Measurements from ENCODE around the gene KLHL22.
"Not testable (repeated sequence)": the region's sequence is repeated elsewhere in the genome, so short reads cannot be mapped to it uniquely, and the experiment has no call there.

KLHL22 gene, protein sequence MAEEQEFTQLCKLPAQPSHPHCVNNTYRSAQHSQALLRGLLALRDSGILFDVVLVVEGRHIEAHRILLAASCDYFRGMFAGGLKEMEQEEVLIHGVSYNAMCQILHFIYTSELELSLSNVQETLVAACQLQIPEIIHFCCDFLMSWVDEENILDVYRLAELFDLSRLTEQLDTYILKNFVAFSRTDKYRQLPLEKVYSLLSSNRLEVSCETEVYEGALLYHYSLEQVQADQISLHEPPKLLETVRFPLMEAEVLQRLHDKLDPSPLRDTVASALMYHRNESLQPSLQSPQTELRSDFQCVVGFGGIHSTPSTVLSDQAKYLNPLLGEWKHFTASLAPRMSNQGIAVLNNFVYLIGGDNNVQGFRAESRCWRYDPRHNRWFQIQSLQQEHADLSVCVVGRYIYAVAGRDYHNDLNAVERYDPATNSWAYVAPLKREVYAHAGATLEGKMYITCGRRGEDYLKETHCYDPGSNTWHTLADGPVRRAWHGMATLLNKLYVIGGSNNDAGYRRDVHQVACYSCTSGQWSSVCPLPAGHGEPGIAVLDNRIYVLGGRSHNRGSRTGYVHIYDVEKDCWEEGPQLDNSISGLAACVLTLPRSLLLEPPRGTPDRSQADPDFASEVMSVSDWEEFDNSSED

DNA sequence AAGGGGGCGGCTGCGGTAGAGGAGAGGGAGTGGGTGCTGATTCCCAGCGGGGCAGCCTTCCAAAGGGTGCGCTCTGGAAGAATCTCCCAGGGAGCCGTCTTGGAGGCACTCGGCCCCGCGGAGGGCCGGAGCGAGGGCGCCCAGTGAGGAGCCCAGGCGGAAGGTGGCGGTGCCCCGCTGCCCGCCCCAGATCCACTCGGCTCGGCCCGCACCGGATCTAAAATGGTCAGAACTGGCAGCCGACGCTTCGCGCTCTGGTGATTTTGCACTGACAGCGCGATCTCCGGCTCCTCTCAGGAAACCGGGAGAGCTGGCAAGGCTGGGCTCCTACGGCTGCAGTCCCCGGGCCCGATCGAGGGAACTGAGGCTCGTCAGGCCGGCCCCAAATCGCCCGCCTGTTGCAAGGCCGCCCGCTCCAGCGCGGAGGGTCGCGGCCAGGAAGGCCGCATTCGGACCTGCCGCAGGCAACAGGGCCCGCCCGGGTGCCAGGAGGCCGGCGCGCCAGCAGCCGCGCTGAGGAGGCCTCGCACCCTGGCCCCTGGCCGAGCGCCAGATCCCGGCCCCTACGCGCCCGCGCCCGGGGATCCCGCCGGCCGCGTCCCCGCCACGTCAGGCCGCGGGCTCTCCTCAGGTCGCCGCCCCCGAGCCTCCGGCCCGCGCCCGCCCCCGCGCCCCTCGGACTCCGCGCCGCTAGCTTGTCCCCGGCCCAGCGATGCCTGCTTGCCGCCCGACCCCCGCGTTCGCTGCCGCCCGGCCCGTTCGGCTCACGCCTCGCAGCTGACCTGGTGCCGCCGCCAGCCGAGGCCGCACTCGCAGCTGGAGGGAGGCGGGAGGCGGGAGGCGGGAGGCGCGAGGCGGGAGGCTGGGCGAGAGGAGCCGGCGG is at the start of gene KLHL22:
Gene KLHL22 (minus strand): TSS at position 818 of the 883 bp plus-strand sequence. CDS start 6,584 bp downstream, outside the sequence.
- DNase-seq = no peak

DNA sequence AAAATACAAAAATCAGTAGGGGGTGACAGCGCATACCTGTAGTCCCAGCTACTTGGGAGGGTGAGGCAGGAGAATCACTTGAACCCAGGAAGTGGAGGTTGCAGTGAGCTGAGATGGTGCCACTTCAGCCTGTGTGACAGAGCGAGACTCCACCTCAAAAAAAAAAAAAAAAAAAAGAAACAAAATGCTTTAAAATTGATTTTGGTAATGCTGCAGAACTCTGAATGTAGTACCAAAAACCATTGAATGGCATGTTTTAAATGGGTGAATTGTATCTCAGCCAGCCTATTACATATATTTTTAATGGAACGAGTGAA is 49.7 kb upstream of the KLHL22 start:
- DNase-seq = not testable (repeated sequence)

DNA sequence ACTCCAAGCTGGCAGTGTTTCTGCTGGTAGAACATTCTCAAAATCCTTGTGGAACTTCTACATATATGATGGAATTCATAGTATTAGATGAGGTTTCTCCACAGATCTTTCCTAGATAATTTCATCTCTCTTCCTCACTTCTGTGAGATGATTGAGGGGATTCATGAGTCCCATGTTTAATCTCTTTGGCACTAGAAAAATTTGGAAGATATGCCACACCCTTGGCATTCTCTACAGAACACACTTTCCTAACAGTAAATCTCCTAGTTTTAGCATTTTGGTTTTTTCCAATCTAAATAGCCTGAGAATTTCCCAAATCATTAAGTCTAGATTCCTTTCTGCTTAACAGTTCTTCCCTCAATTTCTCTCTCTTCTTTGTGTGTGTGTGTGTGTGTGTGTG is 47.1 kb upstream of the KLHL22 start:
- no peak for DNase-seq

DNA sequence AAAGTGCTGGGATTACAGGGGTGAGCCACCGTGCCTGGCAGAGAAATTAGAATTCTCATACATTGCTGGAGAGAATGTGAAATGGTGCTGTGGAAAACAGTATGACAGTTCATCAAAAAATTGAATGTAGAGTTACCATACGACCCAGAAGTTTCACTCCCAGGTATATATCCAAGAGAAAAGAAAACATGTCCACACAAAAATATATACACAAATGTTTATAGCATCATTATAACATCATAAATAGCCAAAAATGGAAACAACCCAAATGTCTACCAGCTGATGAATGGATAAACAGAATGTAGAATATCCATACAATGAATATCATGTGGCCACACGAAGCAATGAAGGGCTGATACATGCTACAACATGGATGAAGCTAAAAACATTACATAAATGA is 46.5 kb upstream of the KLHL22 start:
- DNase-seq = no peak

DNA sequence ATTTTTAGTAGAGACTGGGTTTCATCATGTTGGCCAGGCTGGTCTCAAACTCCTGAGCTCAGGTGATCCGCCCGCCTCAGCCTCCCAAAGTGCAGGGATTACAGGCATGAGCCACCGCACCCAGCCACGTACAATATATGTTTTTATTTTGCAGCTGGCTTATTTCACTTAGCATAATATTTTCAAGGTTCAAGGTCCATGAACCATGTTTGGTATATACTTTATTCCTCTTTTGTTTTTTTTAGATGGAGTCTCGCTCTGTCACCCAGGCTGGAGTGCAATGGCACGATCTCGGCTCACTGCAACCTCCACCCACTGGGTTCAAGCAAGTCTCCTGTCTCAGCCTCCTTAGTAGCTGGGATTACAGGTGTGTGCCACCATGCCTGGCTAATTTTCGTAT is 43.3 kb upstream of the KLHL22 start:
- not testable (repeated sequence) for DNase-seq

DNA sequence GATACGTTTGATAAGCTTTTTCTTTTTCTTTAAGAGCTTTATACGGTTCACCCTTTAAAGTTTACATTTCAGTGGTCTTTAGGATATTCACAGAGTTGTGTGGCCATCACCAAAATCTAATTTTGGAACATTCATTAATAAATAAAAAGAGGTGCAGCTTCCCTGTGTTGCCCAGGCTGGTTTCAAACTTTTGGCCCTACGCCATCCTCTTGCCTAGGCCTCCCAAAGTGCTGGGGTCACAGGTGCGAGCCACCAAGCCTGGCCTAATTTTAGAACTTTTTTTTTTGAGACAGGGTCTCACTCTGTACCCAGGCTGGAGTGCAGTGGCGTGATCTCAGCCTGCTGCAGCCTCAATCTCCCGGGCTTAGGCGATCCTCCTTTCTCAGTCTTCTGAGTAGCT is 42.4 kb upstream of the KLHL22 start:
- DNase-seq = no peak

DNA sequence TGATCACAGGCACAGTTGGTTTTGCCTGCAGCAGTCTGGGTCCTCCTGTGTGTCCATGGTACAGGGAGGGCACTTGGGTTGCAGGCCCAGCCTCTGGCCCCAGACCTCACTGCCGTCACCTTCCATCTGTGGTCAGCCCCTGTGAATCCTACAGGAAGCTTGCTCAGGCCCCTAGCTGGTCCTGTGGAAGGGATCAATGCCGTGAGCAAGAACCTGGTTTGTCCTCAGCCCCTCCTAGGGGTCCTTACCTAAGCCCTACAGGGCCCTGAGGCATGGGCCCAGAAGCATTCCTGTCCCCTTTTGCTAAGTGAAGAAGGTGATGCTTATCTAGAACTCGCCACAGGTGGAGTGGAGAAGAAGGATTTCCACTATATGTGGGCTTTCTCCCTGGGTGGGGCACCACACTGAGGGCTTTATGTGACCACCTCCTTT is 41.7 kb upstream of the KLHL22 start:
- no peak for DNase-seq

DNA sequence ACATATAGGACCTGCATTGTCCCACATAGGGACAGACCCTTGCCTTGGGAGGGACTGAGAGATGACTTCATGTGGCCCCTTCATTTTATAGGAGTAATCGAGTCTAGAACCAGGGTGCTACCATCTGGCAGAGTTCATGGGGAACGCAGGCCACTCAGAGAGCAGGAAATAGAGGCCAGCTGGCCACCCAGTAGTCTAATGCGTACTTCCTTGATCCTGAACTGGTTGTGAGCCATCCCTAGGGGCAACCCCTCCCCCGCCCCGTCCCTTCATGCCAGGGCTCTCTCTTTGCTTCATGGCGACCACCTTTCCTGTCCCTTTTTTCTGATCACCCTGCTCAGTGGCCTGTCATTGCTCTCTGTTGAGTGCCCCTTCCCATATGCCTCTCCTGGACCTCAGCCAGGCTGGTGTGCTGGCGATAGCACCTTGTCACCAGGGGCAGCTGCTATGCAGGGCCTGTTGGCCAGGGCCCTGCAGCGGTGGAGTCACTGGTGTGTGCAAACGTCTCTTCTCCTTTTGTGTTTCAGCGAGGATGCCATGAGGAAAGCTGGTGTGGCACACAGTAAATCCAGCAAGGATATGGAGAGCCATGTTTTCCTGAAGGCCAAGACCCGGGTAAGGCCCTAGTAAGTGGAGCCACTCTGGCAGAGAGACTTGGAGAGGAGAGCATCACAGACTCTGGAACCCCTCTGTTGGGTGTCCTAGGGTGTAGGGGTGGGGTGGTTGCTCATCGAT is 41.2 kb upstream of the KLHL22 start:
- DNase-seq = peak; percentile 43

DNA sequence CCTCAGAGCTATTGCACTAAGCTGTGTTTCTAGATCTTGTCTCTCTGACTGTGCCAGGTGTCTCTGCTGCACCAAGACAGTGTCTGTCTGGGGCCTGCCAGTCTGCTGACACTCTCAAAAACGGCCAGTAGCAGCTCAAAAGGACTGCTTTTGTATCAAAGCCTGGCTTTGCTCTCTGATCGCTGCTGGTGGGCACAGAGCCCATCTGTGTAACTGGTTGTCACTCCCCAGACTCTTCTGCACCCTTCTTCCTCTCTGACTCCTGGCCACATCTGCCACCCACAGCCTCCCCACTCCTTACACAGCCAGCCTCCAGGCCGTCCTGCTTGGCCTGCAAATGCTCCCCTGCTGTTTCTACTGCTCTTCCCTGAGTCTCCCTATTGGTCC is 38.3 kb upstream of the KLHL22 start:
- DNase-seq = no peak

DNA sequence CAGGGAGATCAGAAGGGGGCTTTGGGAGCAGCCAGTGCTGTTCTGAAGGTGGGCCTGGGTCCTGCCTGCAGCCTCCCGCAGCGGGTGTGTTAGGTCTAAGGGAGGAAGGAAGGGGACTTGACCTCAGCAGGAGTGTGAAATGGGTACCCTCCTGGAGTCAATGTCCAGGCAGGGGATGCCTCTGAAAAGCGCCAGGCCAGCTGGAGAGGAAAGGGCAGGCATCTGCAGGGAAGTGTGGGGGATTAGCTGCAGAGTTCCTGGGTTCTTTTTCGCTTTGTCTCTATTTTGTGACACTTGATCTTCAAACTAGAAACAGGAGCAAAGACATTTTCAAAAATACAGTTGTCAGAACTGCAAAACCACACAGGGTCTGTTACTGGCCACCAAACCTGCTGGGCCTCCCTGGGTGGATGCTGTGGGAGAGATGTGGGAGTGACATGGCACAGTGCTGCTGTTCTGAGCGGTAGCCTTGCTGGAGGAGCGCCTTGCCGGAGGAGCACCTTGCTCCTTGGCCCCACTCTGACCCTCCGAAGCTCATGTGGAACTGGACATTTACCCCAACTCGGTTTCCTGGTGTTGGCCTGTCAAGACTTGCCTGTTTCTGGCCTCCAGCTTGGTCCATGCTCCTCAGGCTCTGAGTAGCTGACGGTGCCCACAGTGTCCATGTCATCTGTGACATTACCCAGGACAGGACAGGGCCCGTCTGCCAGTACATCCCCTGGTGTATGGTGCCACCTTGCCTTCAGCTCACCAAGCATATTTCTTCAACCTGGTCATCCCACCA is 37.7 kb upstream of the KLHL22 start:
- no peak for DNase-seq

DNA sequence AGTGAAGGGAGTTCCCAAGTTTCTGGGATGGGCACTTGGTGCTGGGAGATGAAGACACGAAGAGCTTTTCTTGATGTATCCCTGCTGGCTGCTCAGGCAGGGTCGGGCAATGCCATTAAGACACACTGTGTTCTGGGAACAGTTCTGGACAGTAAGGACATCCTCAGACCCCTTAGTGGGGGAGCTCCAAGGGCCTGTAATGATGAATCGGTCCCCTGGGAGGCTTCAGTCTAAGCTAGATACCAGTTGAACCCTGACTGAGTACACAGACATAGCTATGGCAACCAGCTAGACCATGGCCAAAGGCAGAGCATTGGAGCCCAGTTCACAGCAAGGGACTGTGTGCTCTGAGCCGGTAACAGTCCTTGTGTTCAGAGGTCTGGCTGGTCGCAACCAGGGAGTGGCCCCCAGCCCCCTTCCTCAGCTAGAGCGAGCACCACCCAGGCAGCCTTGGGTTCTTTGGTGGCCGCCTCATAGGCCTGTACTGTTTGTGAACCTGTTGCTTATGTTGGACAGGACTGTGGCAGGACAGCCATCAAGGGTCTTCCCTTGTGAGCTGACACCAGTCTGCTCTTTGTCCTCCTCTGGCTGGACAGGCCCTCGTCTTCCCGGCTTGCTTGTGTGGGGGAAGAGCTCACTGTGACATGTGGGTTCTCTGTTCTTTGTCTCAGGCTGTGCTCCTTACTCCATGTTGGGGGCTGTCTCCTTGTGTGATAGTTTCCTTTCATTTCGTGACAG is 36.8 kb upstream of the KLHL22 start:
- no peak for DNase-seq

DNA sequence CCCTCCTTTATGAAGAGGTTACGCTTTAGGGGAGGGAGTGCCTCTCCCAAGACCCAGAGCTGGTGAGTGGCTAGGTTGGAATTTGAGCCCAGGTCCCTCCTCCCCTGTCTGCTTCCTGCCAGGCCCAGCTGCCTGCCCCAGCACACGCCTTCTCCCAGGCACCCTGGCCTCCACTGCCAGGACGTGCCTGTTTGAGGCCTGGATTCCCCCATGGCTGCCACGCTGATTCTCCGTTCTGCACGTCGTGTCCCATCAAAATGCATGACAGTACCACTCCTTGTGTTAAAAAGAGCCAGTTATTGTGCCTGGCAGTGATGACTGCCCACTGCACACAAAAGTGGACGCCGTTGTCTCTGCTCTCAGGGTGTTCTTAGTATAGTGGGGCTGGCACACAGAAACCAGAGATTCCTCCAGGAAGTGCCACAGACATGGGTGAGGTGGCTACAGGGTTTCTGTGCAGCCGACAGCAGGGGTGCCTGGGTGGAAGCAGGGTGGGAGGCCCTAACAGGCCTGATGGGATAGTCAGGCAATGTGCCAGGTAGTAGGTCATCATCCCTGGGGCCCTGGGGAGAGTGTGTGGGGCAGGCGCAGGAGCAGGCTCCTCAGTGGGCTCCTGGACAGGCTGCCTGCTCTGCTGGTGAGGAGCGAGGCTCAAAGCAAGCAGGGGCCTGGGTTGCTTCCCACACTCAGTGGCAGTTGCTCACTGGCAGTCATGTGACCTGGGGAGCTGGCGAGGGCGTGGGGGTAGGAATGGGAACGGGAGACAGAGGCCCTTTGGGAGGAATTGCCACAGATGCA is 36.0 kb upstream of the KLHL22 start:
- DNase-seq = peak; percentile 71

DNA sequence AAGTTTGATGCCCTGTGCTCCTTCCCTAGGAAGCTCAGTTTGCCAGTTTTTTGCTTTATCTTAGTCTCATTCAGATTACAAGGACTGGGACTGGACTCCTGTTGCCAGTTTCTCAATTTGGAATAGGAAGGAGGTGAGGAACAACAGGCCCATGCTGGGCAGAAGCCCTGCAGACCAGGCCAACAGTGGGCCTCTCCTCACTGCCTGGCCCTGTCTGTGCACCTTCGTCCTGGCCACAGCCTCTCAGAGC is 35.5 kb upstream of the KLHL22 start:
- DNase-seq = no peak

DNA sequence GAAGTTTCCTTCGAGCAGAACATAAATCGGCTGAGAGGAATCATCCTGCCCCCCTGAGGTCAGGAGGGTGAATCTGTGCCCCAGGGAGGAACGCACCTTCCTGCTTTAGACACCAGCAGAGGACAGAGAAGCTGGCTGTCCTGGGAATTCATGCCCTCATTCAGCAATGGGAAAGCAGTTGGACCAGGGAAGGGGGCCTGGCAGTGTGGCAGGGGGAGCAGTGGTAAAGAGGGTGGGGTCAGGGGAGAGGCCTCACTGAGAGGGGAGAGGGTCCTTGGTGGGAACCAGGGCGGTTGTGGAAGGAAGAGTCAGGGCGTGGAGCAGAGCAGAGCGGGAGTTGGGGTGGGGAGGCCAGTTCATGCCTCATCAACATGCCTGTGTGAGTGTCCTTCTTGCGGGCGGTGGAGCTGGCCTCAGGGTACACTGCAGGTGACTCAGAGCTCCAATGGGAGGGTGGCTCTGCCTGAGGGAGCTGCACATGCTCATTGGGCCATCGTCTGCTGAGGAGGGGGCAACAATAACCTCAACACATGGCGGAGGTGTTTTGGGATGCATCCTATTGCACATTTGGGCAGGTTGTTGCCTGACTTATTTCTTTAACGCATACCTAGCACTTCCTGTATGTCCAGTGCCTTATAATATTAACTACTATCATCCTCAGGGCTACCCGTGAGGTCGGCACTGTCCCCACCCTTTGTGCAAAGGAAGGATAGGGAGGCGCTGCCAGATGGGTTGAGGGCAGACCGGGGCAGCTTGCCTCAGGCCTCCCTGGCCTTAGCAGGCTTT is 35.0 kb upstream of the KLHL22 start:
- no peak for DNase-seq

DNA sequence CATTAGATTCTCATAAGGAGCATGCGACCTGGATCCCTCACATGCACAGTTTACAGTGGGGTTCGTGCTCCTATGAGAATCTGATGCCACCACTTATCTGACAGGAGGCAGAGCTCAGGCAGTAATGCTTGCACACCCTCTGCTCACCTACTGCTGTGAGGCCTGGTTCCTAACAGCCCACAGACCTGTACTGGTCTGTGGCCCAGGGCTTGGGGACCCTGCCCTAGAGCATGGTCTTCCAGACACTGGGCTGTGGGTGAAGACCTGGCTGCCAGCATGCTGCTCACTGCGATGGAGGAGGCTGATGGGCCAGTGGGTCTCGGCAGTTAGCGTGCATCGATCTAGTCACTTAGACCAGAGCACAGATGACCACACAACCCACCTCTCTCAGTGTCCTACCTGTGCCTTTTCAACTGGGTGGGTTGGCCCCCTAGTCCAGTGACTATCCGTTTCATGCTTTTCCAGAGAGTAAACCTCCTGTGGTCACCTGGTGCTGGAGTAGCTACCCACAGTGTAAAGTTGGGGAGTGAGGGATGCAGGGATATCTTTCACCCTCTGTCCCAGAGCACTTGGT is 32.9 kb upstream of the KLHL22 start:
- no peak for DNase-seq

DNA sequence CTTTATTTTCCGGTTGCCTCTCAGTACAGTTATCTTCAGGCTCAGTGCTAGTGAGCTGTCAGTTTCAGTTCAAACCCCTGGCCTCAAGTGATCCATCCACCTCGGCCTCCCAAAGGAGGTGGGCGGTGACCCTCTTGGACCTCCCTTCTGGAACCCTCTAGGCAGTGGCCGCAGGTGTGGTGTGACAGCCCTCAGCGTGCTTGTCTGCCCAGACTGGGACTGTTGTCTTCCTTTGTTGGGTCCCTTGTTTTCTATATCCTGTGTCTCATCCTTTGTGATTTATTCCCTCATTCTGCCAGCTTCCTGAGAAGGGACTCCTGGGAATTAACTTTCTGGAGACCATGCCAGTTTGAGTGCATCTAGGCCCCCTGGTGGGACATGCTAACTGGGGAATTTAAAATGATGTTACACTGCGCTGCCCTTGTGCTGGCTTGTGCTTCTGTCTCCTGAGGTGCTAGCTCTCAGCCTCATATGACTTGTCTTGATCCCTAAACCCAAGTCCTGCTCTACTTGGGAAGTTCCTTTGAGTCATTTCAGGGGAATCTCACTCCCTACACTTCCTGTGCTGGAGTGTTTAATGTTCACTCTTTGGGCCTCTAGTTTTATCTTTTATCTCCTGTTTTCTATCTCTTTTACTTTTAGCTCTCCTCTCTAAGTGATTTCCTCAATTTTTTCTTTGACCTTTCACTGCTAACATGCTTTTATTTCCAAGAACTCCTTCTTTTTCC is 31.2 kb upstream of the KLHL22 start:
- DNase-seq = no peak

DNA sequence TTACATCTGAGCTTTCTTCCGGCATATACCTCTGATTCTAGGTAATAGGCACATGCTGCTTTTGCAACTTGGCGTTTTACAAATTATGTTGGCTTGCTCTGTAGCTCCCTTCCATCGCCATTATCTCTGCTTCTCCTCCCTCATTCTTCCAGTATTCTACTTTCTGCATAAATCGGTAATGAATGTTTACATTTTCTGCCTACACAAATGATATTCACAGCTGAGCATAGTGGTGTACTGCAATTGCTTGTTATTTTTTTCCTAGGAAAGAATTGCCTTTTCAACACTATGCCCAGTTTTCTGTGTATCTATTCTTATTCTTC is 30.7 kb upstream of the KLHL22 start:
- DNase-seq = no peak

DNA sequence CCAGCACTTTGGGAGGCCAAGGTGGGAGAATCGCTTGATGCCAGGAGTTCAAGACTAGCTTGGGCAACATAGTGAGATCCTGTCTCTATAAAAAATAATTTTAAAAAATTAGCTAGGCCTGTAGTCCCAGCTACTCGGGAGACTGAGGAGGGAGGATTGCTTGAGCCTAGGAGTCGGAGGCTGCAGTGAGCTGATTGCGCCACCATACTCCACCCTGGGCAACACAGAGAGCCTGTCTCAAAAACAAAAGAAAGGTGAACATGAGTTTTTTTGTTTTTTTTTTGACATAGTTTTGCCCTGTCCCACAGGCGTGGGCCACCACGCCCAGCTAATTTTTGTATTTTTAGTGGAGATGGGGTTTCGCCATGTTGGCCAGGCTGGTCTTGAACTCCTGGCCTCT is 29.5 kb upstream of the KLHL22 start:
- DNase-seq = no peak

DNA sequence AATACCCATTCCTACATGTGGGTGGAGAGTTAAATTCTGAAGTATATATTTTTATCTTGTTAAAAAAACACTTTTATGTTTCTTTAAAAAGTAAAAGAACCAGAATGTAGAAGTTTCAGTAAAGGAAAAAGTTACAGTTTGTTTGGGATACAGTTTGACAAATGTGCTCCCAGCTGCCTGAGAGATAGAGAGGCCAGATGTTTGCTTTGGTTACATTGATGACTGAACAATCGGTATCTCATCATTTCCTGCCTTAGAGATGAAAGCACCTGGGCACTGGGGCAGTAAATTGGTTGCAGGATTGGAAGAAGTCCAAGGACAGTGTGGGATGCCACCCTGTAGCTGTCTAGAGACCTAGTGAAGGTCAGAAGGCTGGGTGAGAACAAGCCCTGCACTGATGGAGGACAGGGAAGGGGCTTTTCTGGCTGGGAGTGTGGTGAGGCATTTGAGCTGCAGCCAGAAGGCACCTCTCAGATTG is 28.4 kb upstream of the KLHL22 start:
- DNase-seq = peak; percentile 63

All from NCI-H2029 treated with DMSO at 0.1 percent for 48 hours (cell line).